Measurements from ENCODE around the gene SLC6A6.

- TF ChIP-seq CTCF (IDR thresholded peaks at IDR 0.05) (no peak), POLR2A (IDR thresholded peaks at IDR 0.05) (no peak)
Measured at GRCh38 chr3:14404631-14405359, 2.4 kb downstream of the SLC6A6 start.
